Panc1 (cell line): ENCODE results near the gene NUMB. TPM values are rescaled to one million over a fixed set of nuclear protein-coding genes. Genes with fewer than 3 reads are reported as not detected.

ENCODE experiments used
- ATAC-seq: fragments of 200-7000 bp; cut with Tn5 transposase; 2 replicates; pipeline ENCODE4 v1.9.1; 2020; ENCODE audit warnings: mild to moderate bottlenecking, moderate library complexity
- BruUV-seq: library from RNA; stranded (reverse); fragments of 400-500 nt; replicated peaks from 2 replicates; lab custom pipeline; 2021; lab: Mats Ljungman, UMichigan
- CTCF ChIA-PET: fragments of 300-600 bp; sonication (Branson Sonifier 250); formaldehyde crosslinking; loops from one replicate; lab custom pipeline; 2022; ENCODE audit warnings: antibody characterized with exemption; lab: Charles Lee
- POLR2A ChIA-PET: fragments of 300-600 bp; sonication (Branson Sonifier 250); formaldehyde crosslinking; loops from one replicate; lab custom pipeline; 2022; ENCODE audit warnings: antibody characterized with exemption; lab: Charles Lee
- DNase-seq: peaks from one replicate; pipeline ENCODE4 v3.0.0-alpha.2; 2010; ENCODE audit warnings: low read depth, low spot score
- H3K27ac ChIP-seq: 2 replicates; pipeline ENCODE4 v1.5.1; 2011; ENCODE audit warnings: mild to moderate bottlenecking, low read length, inconsistent platforms
- H3K27me3 ChIP-seq: fragments of 200-500 bp; sonication (Bioruptor generic); 2 replicates; pipeline ENCODE4 v1.6.0; 2014; ENCODE audit warnings: low read length, inconsistent platforms; ENCODE audit not compliant: control insufficient read depth, insufficient read depth
- H3K36me3 ChIP-seq: fragments of 200-500 bp; sonication (Bioruptor generic); 2 replicates; pipeline ENCODE4 v1.5.1; 2014; ENCODE audit warnings: inconsistent platforms, mild to moderate bottlenecking, low read length, moderate library complexity; ENCODE audit not compliant: control insufficient read depth, insufficient read depth
- H3K4me1 ChIP-seq: 2 replicates; pipeline ENCODE4 v1.5.1; 2011; ENCODE audit warnings: inconsistent platforms, mild to moderate bottlenecking, low read length, moderate library complexity; ENCODE audit not compliant: control insufficient read depth, insufficient read depth
- H3K4me3 ChIP-seq, 2 experiments: 2 replicates each; pipeline ENCODE4 v1.5.1; 2011 to 2012; ENCODE audit warnings: low read depth in 2 of 2, low read length in 2 of 2, mild to moderate bottlenecking in 2 of 2, inconsistent platforms in 1 of 2, moderate library complexity in 1 of 2
- H3K9me3 ChIP-seq: fragments of 200-500 bp; sonication (Bioruptor generic); 2 replicates; pipeline ENCODE4 v1.5.1; 2014; ENCODE audit warnings: low read depth, mild to moderate bottlenecking, inconsistent platforms, low read length, moderate library complexity; ENCODE audit not compliant: control insufficient read depth, insufficient read depth
- CTCF ChIP-seq: fragments of 450-650 bp; IDR thresholded peaks from 2 replicates; pipeline ENCODE4 v1.5.1; 2017; ENCODE audit warnings: mild to moderate bottlenecking
- POLR2AphosphoS5 ChIP-seq: IDR thresholded peaks from 2 replicates; pipeline ENCODE4 v1.6.1; 2012; ENCODE audit warnings: mild to moderate bottlenecking, low read depth, low read length, moderate library complexity
- REST ChIP-seq, 2 experiments: IDR thresholded peaks; 2 replicates each; pipeline ENCODE4 v1.6.1; 2011 to 2012; ENCODE audit warnings: low read depth in 2 of 2, control low read depth in 1 of 2, low read length in 1 of 2, mild to moderate bottlenecking in 1 of 2, moderate library complexity in 1 of 2; ENCODE audit not compliant: insufficient read depth in 1 of 2
- SIN3A ChIP-seq: IDR thresholded peaks from 2 replicates; pipeline ENCODE4 v1.6.1; 2012; ENCODE audit warnings: low read depth, mild to moderate bottlenecking, low read length, moderate library complexity, borderline replicate concordance; ENCODE audit not compliant: insufficient read depth
- TCF7L2 ChIP-seq: IDR thresholded peaks from 2 replicates; pipeline ENCODE4 v1.6.1; 2011; ENCODE audit warnings: mild to moderate bottlenecking, low read depth, low read length, inconsistent platforms
- in situ Hi-C: cut with HindIII; loops from 2 replicates; pipeline ENCODE4 v1.10.0; 2016; ENCODE audit warnings: low sequenced_read_pairs, low pct_unique_long_range_greater_than_20kb
- intact Hi-C: fragments of 100-400 bp; cut with micrococcal nuclease; formaldehyde crosslinking; loops from one replicate; pipeline ENCODE4 v1.10.0; 2022; ENCODE audit not compliant: unreplicated experiment
- total RNA-seq: library from RNA; stranded (reverse); gene quantifications from one replicate; pipeline ENCODE4 v1.2.1, GENCODE V29; 2021; ENCODE audit not compliant: unreplicated experiment

The NUMB gene
- total RNA-seq, 1 experiment from 2014 or later = 51.5 TPM

- in situ Hi-C loops (no loop called here), intact Hi-C loops (no loop called here)
- H3K4me3 ChIP-seq = no peak overlapping the region
- POLR2A ChIA-PET = no interaction called here
- DNase-seq (no peak), ATAC-seq (no peak)
- H3K4me1 ChIP-seq = no peaks in the 10 kb centered on the region
- no peak overlapping the region for H3K27ac ChIP-seq
- CTCF ChIA-PET = no interaction called here
- H3K36me3 ChIP-seq = no peaks in the 10 kb centered on the region
- no peaks in the 10 kb centered on the region for H3K27me3 ChIP-seq
- no peaks in the 10 kb centered on the region for H3K9me3 ChIP-seq
- TF ChIP-seq REST (IDR thresholded peaks at IDR 0.05; ENCODE audit: insufficient read depth in 1 of 2, low read depth in 2 of 2, low read length in 1 of 2) (no peak), SIN3A (no peak), TCF7L2 (no peak)
- no TSS peak for BruUV-seq
Observed at GRCh38 chr14:73338551-73338950, 119.8 kb downstream of the NUMB start.

- ChIA-PET POLR2A (no interaction called here), CTCF (no interaction called here)
- DNase-seq (no peak), ATAC-seq (no peak)
- in situ Hi-C loops (no loop called here), intact Hi-C loops (no loop called here)
- no TSS peak for BruUV-seq
- H3K4me3 ChIP-seq = no peak overlapping the region
- no peaks in the 10 kb centered on the region for H3K9me3 ChIP-seq
- no peaks in the 10 kb centered on the region for H3K4me1 ChIP-seq
- H3K27me3 ChIP-seq = no peaks in the 10 kb centered on the region
- H3K27ac ChIP-seq = no peak overlapping the region
- no peaks in the 10 kb centered on the region for H3K36me3 ChIP-seq
- TF ChIP-seq SIN3A = no peak
- TF ChIP-seq POLR2AphosphoS5 = no peak
- TF ChIP-seq REST (IDR thresholded peaks at IDR 0.05; ENCODE audit: insufficient read depth in 1 of 2, low read depth in 2 of 2, low read length in 1 of 2) = no peak
- no peak for TF ChIP-seq TCF7L2
- no peak for TF ChIP-seq CTCF
Observed at GRCh38 chr14:73333031-73333430, 125.3 kb downstream of the NUMB start.
